Mesendoderm (in vitro differentiated cells): ENCODE measurements around the gene FANCC. TPM values are rescaled to one million over a fixed set of nuclear protein-coding genes. Genes with fewer than 3 reads are reported as not detected.

ENCODE experiments used
- DNase-seq: peaks from one replicate; pipeline ENCODE4 v3.0.0; 2013
- H2AK5ac ChIP-seq: 2 replicates; pipeline ENCODE4 v1.6.1; 2013; ENCODE audit warnings: low read length, inconsistent platforms
- H2BK120ac ChIP-seq: 2 replicates; pipeline ENCODE4 v1.6.1; 2013; ENCODE audit warnings: low read depth, mild to moderate bottlenecking, low read length, moderate library complexity, mixed read lengths
- H2BK15ac ChIP-seq: replicated peaks from 2 replicates; pipeline ENCODE4 v1.6.1; 2013; ENCODE audit warnings: low read depth, mild to moderate bottlenecking, moderate library complexity
- H2BK5ac ChIP-seq: 2 replicates; pipeline ENCODE4 v1.6.1; 2013; ENCODE audit warnings: low read length, inconsistent platforms
- H3K18ac ChIP-seq: 2 replicates; pipeline ENCODE4 v1.6.1; 2013; ENCODE audit warnings: mild to moderate bottlenecking, low read length, mixed read lengths
- H3K23ac ChIP-seq: one replicate; pipeline ENCODE4 v1.6.1; 2013; ENCODE audit warnings: low read length
- H3K27ac ChIP-seq: 2 replicates; pipeline ENCODE4 v1.5.1; 2013; ENCODE audit warnings: low read depth, mild to moderate bottlenecking, inconsistent platforms, low read length, moderate library complexity
- H3K27me3 ChIP-seq: 2 replicates; pipeline ENCODE4 v1.6.1; 2013; ENCODE audit warnings: low read length, control low read depth, mild to moderate bottlenecking, inconsistent platforms; ENCODE audit not compliant: insufficient read depth, poor library complexity
- H3K36me3 ChIP-seq: 2 replicates; pipeline ENCODE4 v1.6.1; 2013; ENCODE audit warnings: low read length, inconsistent platforms; ENCODE audit not compliant: control insufficient read depth, insufficient read depth
- H3K4ac ChIP-seq: one replicate; pipeline ENCODE4 v1.6.1; 2013; ENCODE audit warnings: low read depth, mild to moderate bottlenecking, low read length, moderate library complexity
- H3K4me1 ChIP-seq: 2 replicates; pipeline ENCODE4 v1.6.1; 2013; ENCODE audit warnings: low read depth, low read length, inconsistent platforms; ENCODE audit not compliant: control insufficient read depth
- H3K4me2 ChIP-seq: 2 replicates; pipeline ENCODE4 v1.6.1; 2013; ENCODE audit warnings: low read length
- H3K4me3 ChIP-seq: 2 replicates; pipeline ENCODE4 v1.5.1; 2013; ENCODE audit warnings: mild to moderate bottlenecking, low read length
- H3K56ac ChIP-seq: one replicate; pipeline ENCODE4 v1.6.1; 2013; ENCODE audit warnings: low read length
- H3K79me1 ChIP-seq: 2 replicates; pipeline ENCODE4 v1.6.1; 2013; ENCODE audit warnings: low read length, inconsistent platforms
- H3K79me2 ChIP-seq: 2 replicates; pipeline ENCODE4 v1.6.1; 2013; ENCODE audit warnings: mild to moderate bottlenecking, low read length; ENCODE audit not compliant: control insufficient read depth, insufficient read depth
- H3K9ac ChIP-seq: 2 replicates; pipeline ENCODE4 v1.6.1; 2013; ENCODE audit warnings: low read length, inconsistent platforms
- H4K5ac ChIP-seq: one replicate; pipeline ENCODE4 v1.6.1; 2013; ENCODE audit warnings: low read length
- H4K8ac ChIP-seq: one replicate; pipeline ENCODE4 v1.6.1; 2013; ENCODE audit warnings: low read depth, mild to moderate bottlenecking, control low read depth, low read length, moderate library complexity
- WGBS: extraction: QIAGEN DNeasy Blood & Tissue Kit; methylation state at CpG from one replicate; pipeline ENCODE4 v1.1.7; 2013; ENCODE audit warnings: low lambda C conversion rate, missing lambda C conversion rate; ENCODE audit not compliant: insufficient coverage; ENCODE audit errors: extremely low coverage; 5-methylcytosine and 5-hydroxymethylcytosine counted together
- small RNA-seq: library from polyadenylated mRNA; stranded (forward); fragments of <200 nt; extraction: miRNeasy Mini kit (QIAGEN cat#:217004); gene quantifications from one replicate; pipeline ENCODE3, GENCODE V24; 2013; ENCODE audit not compliant: insufficient read depth

The FANCC gene

GRCh38 chr9:95049761-95050160 is 267.7 kb downstream of the FANCC start:
- H3K79me1 ChIP-seq, result no peaks in the 10 kb centered on the region
- no peak overlapping the region for H3K18ac ChIP-seq
- H3K23ac ChIP-seq, result no peak overlapping the region
- no peaks in the 10 kb centered on the region for H3K27me3 ChIP-seq
- no peak overlapping the region for H2AK5ac ChIP-seq
- no peak overlapping the region for H2BK5ac ChIP-seq
- H3K4me3 ChIP-seq, result peak overlapping the region; percentile 7
- H2BK120ac ChIP-seq, result no peak overlapping the region
- peak overlapping the region; percentile 65 for H3K9ac ChIP-seq
- H2BK15ac ChIP-seq, result peak overlapping the region; percentile 36
- peaks cover 9% of the 10 kb centered on the region for H3K79me2 ChIP-seq
- peaks cover 5% of the 10 kb centered on the region for H3K4me1 ChIP-seq
- peak overlapping the region; percentile 25 for H3K56ac ChIP-seq
- no peaks in the 10 kb centered on the region for H3K36me3 ChIP-seq
- peak overlapping the region; percentile 28 for H3K4me2 ChIP-seq
- DNase-seq, result no peak
- H3K4ac ChIP-seq, result no peak overlapping the region
- H3K27ac ChIP-seq, result peak overlapping the region; percentile 20
- WGBS, result no CpG with 5 or more reads among the region's 6 CpGs
- H4K5ac ChIP-seq, result no peak overlapping the region
- H4K8ac ChIP-seq, result no peak overlapping the region

Small RNA genes within 50 kb of the gene (small RNA-seq; reads per million reads assigned to genes)
- gene MIR23B (361 reads per million, percentile 98 among the genes with 10 or more reads in this experiment), gene MIR27B (14,927 reads per million, percentile 100 among the genes with 10 or more reads in this experiment), gene MIR3074 (not detected), gene MIR6081 (not detected), gene RNA5SP288 (41.0 reads per million, percentile 94 among the genes with 10 or more reads in this experiment)
